ENCODE measurements around the gene PRR18. TPM values are rescaled to one million over a fixed set of nuclear protein-coding genes. Genes with fewer than 3 reads are reported as not detected.

The PRR18 gene
- total and polyA plus RNA-seq, 10 donors, result 0.03 to 0.30 (median 0.18) TPM; not detected in 6

DNA sequence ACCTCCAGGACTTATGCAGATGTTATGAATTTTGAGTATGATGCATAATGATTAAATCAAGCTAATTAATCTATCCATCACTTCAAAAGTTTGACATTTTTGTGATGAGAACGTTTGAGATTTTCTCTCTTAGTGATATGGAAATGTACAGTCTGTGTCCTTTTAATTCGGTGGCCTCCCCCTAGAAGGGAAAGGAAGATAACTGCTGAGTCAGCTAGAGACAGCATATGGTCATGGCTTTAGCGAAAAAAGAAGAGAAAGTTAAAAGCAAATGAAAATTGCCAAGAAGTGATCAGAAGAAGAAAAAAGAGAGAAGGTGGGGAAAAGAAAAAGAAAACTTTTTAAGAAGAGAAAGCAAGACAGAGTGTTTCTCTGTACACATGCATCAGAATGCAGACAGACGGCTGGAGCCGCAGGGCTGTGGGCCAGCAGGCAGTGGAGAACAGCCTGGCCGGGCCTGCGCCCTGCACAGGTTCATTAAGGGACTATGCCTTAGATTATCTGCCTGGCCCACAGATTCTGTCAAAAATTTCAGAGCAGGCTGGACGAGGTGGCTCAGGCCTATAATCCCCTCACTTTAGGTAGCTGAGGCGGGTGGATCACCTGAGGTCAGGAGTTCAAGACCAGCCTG lies 7.7 kb downstream of the PRR18 start:
- no peak overlapping the region for H3K4me3 ChIP-seq
- intact Hi-C loops (cut with DNase I; ENCODE audit: low total_unique reads), result no loop called here
- no peak for DNase-seq
- no peaks in the 10 kb centered on the region for H3K36me3 ChIP-seq
- no peaks in the 10 kb centered on the region for H3K9me3 ChIP-seq
- peaks cover 0 to 79% (median 5%) of the 10 kb centered on the region in 7 donors for H3K27me3 ChIP-seq (replicated peaks in 1 of 7)
- no peaks in the 10 kb centered on the region for H3K4me1 ChIP-seq
- TF ChIP-seq POLR2A (IDR thresholded peaks at IDR 0.05) (no peak), POLR2AphosphoS5 (IDR thresholded peaks at IDR 0.05) (no peak)
- TF ChIP-seq, protein P1, sequence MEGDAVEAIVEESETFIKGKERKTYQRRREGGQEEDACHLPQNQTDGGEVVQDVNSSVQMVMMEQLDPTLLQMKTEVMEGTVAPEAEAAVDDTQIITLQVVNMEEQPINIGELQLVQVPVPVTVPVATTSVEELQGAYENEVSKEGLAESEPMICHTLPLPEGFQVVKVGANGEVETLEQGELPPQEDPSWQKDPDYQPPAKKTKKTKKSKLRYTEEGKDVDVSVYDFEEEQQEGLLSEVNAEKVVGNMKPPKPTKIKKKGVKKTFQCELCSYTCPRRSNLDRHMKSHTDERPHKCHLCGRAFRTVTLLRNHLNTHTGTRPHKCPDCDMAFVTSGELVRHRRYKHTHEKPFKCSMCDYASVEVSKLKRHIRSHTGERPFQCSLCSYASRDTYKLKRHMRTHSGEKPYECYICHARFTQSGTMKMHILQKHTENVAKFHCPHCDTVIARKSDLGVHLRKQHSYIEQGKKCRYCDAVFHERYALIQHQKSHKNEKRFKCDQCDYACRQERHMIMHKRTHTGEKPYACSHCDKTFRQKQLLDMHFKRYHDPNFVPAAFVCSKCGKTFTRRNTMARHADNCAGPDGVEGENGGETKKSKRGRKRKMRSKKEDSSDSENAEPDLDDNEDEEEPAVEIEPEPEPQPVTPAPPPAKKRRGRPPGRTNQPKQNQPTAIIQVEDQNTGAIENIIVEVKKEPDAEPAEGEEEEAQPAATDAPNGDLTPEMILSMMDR (IDR thresholded peaks at IDR 0.05 in 8 of 11, conservative IDR thresholded peaks at IDR 0.05 in 3 of 11), result no peak
- no peak overlapping the region for H3K27ac ChIP-seq
- WGBS, 5 donors, result 82 to 88% (median 85%) methylated on average over 9 of the region's 9 CpGs

DNA sequence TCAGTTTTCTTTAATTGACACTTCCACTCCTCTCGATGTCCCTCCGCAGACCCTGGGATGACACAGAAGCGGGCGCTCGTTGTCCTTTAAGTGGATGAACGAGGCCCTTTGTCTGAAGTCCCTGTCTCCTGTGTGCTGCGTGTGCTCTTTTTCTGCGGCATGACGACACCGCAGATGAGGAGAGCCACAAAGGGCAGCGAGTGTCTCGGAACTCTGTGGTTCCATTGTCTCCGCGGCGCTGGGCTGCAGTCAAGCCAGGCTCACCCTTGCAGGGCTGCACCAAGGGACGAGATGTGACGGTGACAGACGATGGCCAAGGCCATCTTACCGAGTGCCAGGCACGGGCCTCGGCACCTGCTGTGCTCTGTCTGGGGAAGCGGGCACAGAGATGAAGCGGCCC lies 10.6 kb downstream of the PRR18 start:
- TF ChIP-seq POLR2A (IDR thresholded peaks at IDR 0.05) (no peak), POLR2AphosphoS5 (IDR thresholded peaks at IDR 0.05) (no peak)
- TF ChIP-seq, protein P1 (IDR thresholded peaks at IDR 0.05 in 8 of 11, conservative IDR thresholded peaks at IDR 0.05 in 3 of 11), result no peak
- Histone ChIP-seq H3K9me3 (no peaks in the 10 kb centered on the region), H3K27me3 (replicated peaks in 1 of 7) (peaks cover 0 to 57% (median 0%) of the 10 kb centered on the region in 7 donors), H3K4me1 (no peaks in the 10 kb centered on the region), H3K27ac (no peak overlapping the region), H3K4me3 (no peak overlapping the region), H3K36me3 (no peaks in the 10 kb centered on the region)
- DNase-seq, result no peak
- intact Hi-C loops (cut with DNase I; ENCODE audit: low total_unique reads), result no loop called here
- 93 to 98% (median 93%) methylated on average over 17 to 23 of the region's 23 CpGs for WGBS, 5 donors

DNA sequence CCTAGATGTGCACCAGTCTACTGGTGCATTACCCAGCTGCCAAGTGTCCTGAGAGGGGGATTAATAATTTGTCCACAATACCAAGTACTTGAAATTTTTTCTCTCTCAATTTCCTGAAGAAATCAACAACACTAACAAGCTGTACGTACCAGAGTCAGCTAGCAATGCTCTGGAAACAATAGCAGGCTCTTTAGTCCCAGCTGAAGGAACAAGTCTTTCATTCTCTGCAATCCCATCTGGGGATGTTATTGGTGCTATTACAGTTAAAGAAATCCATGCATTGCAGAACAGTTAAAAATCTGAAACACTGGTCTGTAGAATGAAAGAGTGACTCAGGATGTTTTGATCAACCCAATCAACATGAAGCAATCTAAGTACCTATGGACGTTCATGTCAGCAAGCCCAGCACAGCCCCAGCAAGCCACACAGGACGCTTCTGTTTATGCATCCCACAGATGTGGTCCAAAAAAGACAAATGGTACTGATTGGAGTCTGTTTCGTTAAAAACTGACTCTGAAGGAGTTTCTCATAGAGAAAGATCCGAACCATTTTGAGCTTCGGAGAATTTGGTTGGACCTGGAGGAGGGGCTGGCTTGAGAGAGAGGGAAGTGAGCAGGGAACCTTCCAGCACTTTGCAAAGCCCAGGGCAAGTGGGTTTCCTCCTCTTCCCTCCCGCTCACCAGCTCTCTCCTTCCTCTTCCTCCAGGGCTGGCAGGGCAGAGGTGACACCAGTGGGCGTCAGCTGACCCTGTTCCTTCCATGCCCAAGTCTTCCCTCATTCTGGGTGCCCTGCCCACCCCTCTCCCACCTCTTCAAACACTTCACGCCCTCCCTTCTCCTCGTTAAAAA lies 11.9 kb downstream of the PRR18 start:
- intact Hi-C loops (cut with DNase I; ENCODE audit: low total_unique reads), result no loop called here
- 78 to 82% (median 80%) methylated on average over 10 of the region's 10 CpGs for WGBS, 5 donors
- DNase-seq, result no peak
- Histone ChIP-seq H3K4me1 (no peaks in the 10 kb centered on the region), H3K4me3 (no peak overlapping the region), H3K36me3 (no peaks in the 10 kb centered on the region), H3K9me3 (no peaks in the 10 kb centered on the region), H3K27ac (no peak overlapping the region), H3K27me3 (replicated peaks in 1 of 7) (peaks cover 0 to 45% (median 0%) of the 10 kb centered on the region in 7 donors)
- TF ChIP-seq, protein P1 (IDR thresholded peaks at IDR 0.05 in 8 of 11, conservative IDR thresholded peaks at IDR 0.05 in 3 of 11), result no peak
- TF ChIP-seq POLR2AphosphoS5 (IDR thresholded peaks at IDR 0.05) (no peak), POLR2A (IDR thresholded peaks at IDR 0.05) (no peak)

Measured in spleen (tissue), 11 donors.